Measurements from ENCODE around the gene MAX.

- TF ChIP-seq POLR2A (IDR thresholded peaks at IDR 0.05) (no peak), POLR2AphosphoS5 (IDR thresholded peaks at IDR 0.05) (no peak), CTCF (IDR thresholded peaks at IDR 0.05) (no peak)
Measured at GRCh38 chr14:65115615-65116014, 13.3 kb upstream of the MAX start.
